CD4-positive, alpha-beta T cell treated with Interleukin-10 for 1 hour (primary cell): Measurements from ENCODE around the gene SMIM1.

Experiments used
- DNase-seq: peaks from one replicate; pipeline ENCODE4 v3.0.0-alpha.2; 2020

The SMIM1 gene

GRCh38 chr1:3777647-3778589, 5.4 kb downstream of the SMIM1 start:
- DNase-seq = no peak

DNA sequence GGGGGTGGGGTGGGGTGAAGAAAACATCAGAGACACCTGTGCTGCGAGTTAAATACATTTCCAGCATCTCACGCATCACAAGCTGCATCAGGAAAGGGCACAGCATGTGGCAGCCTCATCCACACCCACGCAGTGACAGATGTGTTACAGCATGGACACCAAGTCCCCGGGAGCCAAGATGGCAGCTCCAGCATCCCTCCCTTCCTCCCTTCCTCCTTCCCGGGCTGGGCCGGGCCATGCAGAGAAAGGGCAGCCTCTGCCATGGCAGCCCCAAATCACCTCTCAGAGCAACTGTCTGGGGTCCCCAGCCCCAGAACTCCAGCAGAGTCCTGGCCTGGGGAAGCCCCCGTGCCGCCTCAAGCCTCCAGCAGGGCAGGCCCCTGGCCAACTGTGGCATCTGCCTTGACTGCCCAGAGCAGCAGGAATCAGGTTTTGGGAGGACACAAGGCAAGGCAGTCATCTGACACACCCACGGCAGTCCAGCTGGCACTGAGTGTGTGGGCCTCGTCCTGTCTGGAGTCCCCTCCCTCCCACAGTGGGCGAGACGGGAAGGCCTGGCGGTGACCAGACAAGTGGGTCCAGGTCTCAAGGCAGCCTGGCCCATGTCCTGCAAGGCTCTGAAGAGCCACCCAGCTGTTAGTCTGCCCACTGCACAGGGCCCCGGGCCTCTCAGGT, 6.2 kb downstream of the SMIM1 start:
- no peak for DNase-seq

DNA sequence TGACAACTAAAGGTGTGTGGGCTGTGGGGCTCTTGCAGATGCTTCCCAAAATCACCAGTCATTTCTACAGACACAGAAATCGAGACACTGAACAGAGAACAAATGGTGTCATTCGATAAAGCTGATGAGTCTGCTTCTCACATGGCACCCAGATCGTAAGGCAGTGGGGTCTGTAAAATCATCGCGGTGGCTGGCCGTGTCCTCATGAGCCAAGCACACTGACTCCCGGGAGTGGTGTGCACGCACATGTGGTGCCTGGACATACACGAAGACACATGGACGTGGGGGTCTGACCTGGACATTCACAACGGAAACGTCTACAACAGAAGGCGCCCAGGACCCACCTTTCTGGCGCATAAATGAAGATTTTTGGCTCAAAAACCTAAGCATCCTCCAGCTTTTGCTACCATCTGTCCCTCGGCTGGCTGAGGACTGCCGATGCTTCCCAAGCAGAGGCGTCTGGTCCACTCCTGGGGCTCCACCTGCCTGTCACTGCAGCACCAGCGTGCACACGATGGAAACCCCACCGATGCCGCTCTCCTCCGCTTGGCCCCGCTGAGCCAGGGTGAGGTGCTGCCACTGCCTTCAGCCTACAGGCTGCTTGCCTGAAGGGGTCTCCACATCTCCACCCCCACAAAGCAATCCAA, 6.8 kb downstream of the SMIM1 start:
- no peak for DNase-seq

GRCh38 chr1:3779912-3780416, 7.4 kb downstream of the SMIM1 start:
- DNase-seq = no peak

GRCh38 chr1:3780901-3781300, 8.4 kb downstream of the SMIM1 start:
- no peak for DNase-seq

GRCh38 chr1:3783651-3784474, 11.3 kb downstream of the SMIM1 start:
- DNase-seq = no peak

- no peak for DNase-seq
Measured at GRCh38 chr1:3785045-3785444, 12.5 kb downstream of the SMIM1 start.

- DNase-seq = no peak
Measured at GRCh38 chr1:3785456-3786157, 13.1 kb downstream of the SMIM1 start.

DNA sequence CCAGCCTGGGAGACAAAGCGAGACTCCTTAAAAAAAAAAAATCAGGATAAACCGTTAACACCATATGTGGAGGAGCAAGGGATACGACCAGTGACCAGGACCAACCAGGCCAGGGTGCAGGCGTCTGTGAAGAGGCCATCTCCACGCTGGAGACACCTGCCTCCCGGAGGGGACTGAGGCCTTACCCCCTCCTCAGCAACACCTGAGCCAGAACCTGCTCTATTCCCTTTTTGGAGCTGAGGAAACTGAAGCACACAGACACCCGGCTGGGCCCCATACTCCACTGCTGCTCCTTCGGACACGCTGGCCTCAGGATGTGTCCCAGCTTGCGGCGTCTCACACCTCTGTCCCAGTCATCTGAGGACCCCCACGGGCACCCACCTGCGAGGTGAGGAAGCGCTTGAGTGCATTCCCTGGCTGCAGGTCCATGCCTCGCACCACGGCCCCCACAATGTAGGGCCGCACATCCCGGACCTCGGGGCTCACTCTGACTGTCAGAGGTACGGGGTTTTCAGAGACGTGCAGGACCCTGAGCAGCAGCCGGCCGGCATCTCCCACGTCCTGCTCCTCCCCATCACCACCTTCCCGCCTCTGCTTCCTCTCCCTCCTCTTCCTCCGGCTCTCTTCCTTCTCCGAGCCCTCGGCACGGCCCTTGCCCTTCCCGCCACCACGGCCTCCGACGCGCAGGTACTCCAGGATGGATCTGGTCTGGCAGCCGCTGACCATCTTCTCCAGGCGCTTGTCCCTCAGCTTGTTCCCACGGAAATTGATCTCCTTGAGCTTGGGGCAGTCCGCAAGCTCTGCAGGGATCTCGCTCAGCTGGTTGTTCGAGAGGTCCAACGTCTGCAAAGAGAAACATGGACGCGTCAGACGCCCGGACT, 14.2 kb downstream of the SMIM1 start:
- no peak for DNase-seq

GRCh38 chr1:3787349-3787715, 14.8 kb downstream of the SMIM1 start:
- DNase-seq = no peak

DNA sequence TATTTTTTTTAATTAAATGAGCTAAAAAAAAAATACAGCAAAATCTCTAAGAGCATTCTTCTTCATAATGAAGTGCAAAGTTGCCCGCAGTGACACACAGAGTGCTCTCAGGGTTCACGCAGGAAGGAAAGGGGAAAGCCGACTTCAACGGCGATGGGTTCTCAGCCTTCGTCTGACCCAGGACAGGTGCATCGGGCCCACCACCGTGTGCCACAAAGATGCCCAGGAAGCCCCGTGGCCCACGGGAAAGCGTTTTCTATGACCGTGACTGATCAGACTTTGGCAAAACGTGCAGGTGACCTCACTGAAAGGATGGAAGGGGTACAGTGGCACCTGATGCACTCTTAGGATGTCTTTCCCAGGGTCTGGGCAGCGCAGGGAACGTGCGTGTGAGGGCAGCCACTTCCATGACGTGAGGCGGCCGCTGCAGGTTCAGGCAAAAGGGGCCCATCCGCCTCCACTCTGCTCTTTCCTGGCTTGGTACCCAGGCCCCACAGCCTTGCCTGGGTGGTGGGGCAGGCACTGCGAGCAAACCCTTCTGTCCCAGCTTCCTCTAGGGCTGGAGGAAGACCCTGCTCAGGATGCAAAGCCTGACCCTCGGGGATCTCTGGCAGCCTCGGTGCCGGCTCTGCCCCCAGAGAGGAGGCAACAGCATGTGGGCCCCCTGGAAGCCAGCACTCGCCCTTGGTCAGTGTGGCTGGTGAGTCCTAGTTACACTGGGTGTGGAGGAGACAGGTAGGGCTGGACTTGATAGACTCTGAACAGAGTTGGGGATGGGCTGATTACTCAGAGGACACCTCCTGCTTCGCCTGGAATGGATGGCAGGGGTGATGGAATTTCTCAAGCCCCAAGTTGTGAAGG, 15.4 kb downstream of the SMIM1 start:
- DNase-seq = no peak

GRCh38 chr1:3788756-3789420, 16.3 kb downstream of the SMIM1 start:
- DNase-seq = no peak

DNA sequence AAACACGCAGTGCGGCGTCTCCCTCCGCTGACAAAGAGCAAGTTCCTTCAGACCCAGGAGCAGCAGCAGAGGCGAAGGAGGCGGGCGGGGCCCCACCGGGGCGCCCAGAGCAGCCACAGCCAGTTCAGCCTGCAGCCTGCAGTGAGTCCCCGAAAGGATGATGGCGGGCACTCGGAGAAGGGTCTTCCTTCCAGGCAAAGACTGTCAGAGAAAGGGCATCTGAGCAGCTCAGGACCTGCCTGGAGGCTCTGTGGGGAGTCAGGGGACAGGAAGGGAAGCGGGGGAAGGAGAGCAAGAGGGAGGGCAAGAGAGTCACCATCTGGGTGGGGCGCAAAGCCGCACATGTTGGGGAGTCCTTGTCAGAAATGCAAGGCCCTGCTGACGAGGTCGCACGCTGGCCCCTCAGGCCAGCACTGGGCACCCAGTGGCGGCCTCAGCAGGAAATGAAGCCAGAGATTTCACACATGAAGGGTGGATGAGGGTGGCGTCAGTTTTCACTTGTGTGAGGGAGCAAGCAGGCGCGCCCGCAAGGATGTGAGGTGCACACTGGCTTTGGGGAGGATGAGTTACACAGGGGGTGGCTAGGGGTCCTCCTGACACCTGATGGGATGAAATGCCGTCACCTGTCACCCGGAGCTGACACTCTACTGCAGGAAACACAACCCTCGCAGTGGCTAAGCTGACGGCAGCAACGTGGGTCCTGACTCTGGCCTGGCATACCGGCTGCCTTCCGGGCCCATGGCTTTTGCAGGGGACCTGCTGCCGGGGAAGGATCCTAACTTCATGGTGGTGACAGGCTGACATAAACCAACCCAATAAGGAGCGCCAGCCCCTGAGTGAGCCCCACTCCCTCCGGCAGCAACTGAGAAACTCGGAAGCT, 17.1 kb downstream of the SMIM1 start:
- no peak for DNase-seq

GRCh38 chr1:3790500-3790923, 18.0 kb downstream of the SMIM1 start:
- no peak for DNase-seq

DNA sequence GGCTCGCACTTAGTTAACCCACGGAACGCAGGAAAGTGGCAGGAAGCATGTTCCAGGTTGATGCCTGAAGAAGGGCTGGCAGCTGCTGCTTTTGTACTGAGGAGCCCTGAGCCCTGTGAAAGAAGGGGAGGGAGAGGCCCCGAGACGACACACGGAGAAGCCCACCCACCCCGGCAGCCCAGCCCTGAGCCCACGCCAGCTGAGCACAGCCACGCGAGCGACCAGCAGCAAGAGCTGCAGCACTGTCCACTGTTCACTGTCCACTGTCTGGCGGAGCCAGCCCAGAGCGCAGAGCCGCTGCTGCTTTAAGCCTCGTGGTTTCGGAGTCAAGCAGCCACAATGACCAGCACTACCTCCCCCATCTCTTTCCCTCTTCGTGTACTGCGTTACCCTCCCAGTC, 18.4 kb downstream of the SMIM1 start:
- DNase-seq = no peak

DNA sequence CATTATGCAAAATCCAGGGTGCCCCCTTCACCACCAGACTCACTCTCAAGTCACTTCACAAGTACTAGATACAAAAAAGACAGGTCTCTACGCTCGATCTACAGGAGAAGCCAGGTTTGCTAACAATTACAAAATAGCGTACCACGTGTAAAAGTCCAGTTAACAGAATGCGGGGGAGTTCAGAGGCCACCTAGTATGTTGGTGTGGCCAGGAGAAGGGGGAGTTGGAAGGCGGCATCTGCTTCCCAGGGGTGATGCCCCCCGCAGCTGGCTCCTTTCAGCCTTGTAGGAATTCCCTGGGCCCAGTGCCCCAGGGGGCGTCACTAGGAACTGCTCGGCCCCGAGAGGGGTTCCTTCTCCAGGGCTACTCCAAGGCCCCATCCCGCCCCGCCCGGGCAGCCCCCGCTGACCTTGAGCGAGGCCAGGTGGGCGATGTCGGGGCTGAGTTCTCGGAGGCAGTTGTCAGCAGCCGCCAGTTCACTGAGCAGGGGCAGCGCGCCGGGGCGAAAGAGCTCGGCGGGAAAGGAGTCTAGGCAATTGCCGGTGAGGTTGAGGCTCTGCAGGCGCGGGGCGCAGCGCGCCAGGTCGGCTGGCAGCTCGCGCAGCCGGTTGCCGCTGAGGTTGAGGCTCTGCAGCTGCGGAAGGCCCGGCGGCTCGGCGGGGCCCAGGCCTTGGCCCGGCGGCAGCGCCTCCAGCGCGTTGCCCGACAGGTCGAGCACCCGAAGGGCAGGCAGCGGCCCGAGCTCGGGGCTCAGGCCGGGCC, 23.1 kb downstream of the SMIM1 start:
- no peak for DNase-seq
